Transverse colon (tissue), 4 donors: ENCODE measurements around the gene SDHAF3. TPM values are rescaled to one million over a fixed set of nuclear protein-coding genes. Genes with fewer than 3 reads are reported as not detected.

ENCODE experiments used
- DNase-seq: peaks from one replicate; pipeline ENCODE4 v3.0.0-alpha.2; 2019
- H3K27ac ChIP-seq, 4 donors: fragments of 200-600 bp; sonication (generic); 2 replicates each; pipeline ENCODE4 v1.5.1; 2016 to 2018; ENCODE audit warnings: inconsistent platforms in 4 of 4
- H3K27me3 ChIP-seq: fragments of 200-600 bp; sonication (generic); 2 replicates; pipeline ENCODE4 v1.5.1; 2017; ENCODE audit warnings: inconsistent platforms
- H3K36me3 ChIP-seq, 4 donors: fragments of 200-600 bp; sonication (generic); 2 replicates each; pipeline ENCODE4 v1.5.1; 2017 to 2019; ENCODE audit warnings: inconsistent platforms in 4 of 4
- H3K4me1 ChIP-seq, 4 donors: fragments of 200-600 bp; sonication (generic); 2 replicates each; pipeline ENCODE4 v1.5.1; 2017 to 2020; ENCODE audit warnings: inconsistent platforms in 4 of 4
- H3K4me3 ChIP-seq, 4 donors: fragments of 200-600 bp; sonication (generic); 1 replicate in 1 of 4; 2 replicates in 3 of 4; pipeline versions ENCODE4 v1.5.1 to v1.6.1; 2017 to 2019; ENCODE audit warnings: inconsistent platforms in 4 of 4
- H3K9me3 ChIP-seq, 2 donors: fragments of 200-600 bp; sonication (generic); 2 replicates each; pipeline ENCODE4 v1.5.1; 2017 to 2019; ENCODE audit warnings: inconsistent platforms in 2 of 2
- CTCF ChIP-seq, 5 experiments: fragments of 200-600 bp in 3 of 5; fragments of 450-650 bp in 2 of 5; sonication (generic) in 3 of 5; IDR thresholded peaks; 1 replicate in 2 of 5; 2 replicates in 3 of 5; pipeline ENCODE4 v1.5.1; 2016 to 2017; ENCODE audit warnings: antibody characterized with exemption in 5 of 5, inconsistent platforms in 3 of 5, mild to moderate bottlenecking in 2 of 5, moderate library complexity in 1 of 5
- EP300 ChIP-seq: sonication (generic); formaldehyde crosslinking; IDR thresholded peaks from one replicate; pipeline ENCODE4 v1.6.1; 2017; ENCODE audit warnings: antibody characterized with exemption, low read depth
- POLR2A ChIP-seq: fragments of 450-650 bp; IDR thresholded peaks from one replicate; pipeline ENCODE4 v1.6.1; 2016; ENCODE audit warnings: antibody characterized with exemption, mild to moderate bottlenecking, moderate library complexity
- POLR2AphosphoS5 ChIP-seq, 3 donors: sonication (generic); formaldehyde crosslinking; IDR thresholded peaks; one replicate each; pipeline ENCODE4 v1.6.1; 2016; ENCODE audit warnings: antibody characterized with exemption in 3 of 3
- WGBS, 2 donors: methylation state at CpG; one replicate each; pipeline ENCODE4 v1.1.5; 2018; ENCODE audit warnings: low coverage in 1 of 2; 5-methylcytosine and 5-hydroxymethylcytosine counted together
- in situ Hi-C, 4 donors: fragments of 200-750 bp; cut with MboI; loops; one replicate each; pipeline versions ENCODE4 v1.15.0 to v1.15.1; 2017; ENCODE audit warnings: low sequenced_read_pairs in 3 of 4, low pct_ligation_motif_present in 1 of 4, low pct_unique_long_range_greater_than_20kb in 1 of 4
- intact Hi-C: fragments of 100-400 bp; cut with DNase I; formaldehyde crosslinking; loops from one replicate; pipeline ENCODE4 v1.15.1; 2023; ENCODE audit warnings: low total_unique reads
- total RNA-seq, 4 donors: library from RNA; depleted of rRNA; stranded (reverse); fragments of >200 nt; gene quantifications; one replicate each; pipeline ENCODE4 v1.1.0, GENCODE V29; 2016

SDHAF3 gene
- total RNA-seq, 4 donors from 2014 or later: 0.60 to 7.5 (median 5.3) TPM; not detected in 1

- intact Hi-C loops: no loop called here
- in situ Hi-C loops: no loop called here
- H3K27me3 ChIP-seq: no peaks in the 10 kb centered on the region
- H3K4me3 ChIP-seq: no peak overlapping the region
- H3K9me3 ChIP-seq: no peaks in the 10 kb centered on the region
- no peaks in the 10 kb centered on the region for H3K4me1 ChIP-seq
- H3K36me3 ChIP-seq: no peaks in the 10 kb centered on the region
- DNase-seq: no peak
- 83 to 92% methylated on average over 2 to 15 of the region's 15 CpGs for WGBS, 2 donors
- no peak for TF ChIP-seq CTCF (IDR thresholded peaks at IDR 0.05)
- TF ChIP-seq POLR2A: no peak
- TF ChIP-seq EP300: no peak
- no peak for TF ChIP-seq POLR2AphosphoS5 (IDR thresholded peaks at IDR 0.05)
- no peak overlapping the region for H3K27ac ChIP-seq
These were observed 9.1 kb downstream of the SDHAF3 start for GRCh38 chr7:97126483-97127171.

- Histone ChIP-seq H3K4me3 (no peak overlapping the region), H3K27ac (no peak overlapping the region), H3K36me3 (no peaks in the 10 kb centered on the region), H3K4me1 (peaks cover 0 to under 1% (median 0%) of the 10 kb centered on the region in 4 donors), H3K9me3 (no peaks in the 10 kb centered on the region), H3K27me3 (no peaks in the 10 kb centered on the region)
- no peak for DNase-seq
- no peak for TF ChIP-seq POLR2A
- no peak for TF ChIP-seq CTCF (IDR thresholded peaks at IDR 0.05)
- TF ChIP-seq POLR2AphosphoS5 (IDR thresholded peaks at IDR 0.05): no peak
- no peak for TF ChIP-seq EP300
- WGBS, 2 donors: 93 to 100% methylated on average over 1 of the region's 1 CpG
- intact Hi-C loops: no loop called here
- in situ Hi-C loops: no loop called here
These were observed 11.2 kb downstream of the SDHAF3 start for GRCh38 chr7:97128736-97129135.

- WGBS, 2 donors: 85 to 94% methylated on average over 5 to 6 of the region's 6 CpGs
- intact Hi-C loops: no loop called here
- Histone ChIP-seq H3K4me1 (peaks cover 0 to 4% (median 0%) of the 10 kb centered on the region in 4 donors), H3K4me3 (no peak overlapping the region), H3K9me3 (no peaks in the 10 kb centered on the region), H3K27ac (no peak overlapping the region), H3K27me3 (no peaks in the 10 kb centered on the region), H3K36me3 (no peaks in the 10 kb centered on the region)
- TF ChIP-seq POLR2AphosphoS5 (IDR thresholded peaks at IDR 0.05): no peak
- no peak for TF ChIP-seq POLR2A
- TF ChIP-seq EP300: no peak
- no peak for TF ChIP-seq CTCF (IDR thresholded peaks at IDR 0.05)
- in situ Hi-C loops: no loop called here
- no peak for DNase-seq
These were observed 13.1 kb downstream of the SDHAF3 start for GRCh38 chr7:97130417-97131139.

GRCh38 chr7:97133159-97133558, 15.7 kb downstream of the SDHAF3 start:
- intact Hi-C loops: no loop called here
- Histone ChIP-seq H3K36me3 (no peaks in the 10 kb centered on the region), H3K9me3 (no peaks in the 10 kb centered on the region), H3K4me1 (peaks cover 0 to 4% (median 0%) of the 10 kb centered on the region in 4 donors), H3K27ac (no peak overlapping the region), H3K4me3 (no peak overlapping the region), H3K27me3 (no peaks in the 10 kb centered on the region)
- no peak for DNase-seq
- in situ Hi-C loops: no loop called here
- no peak for TF ChIP-seq CTCF (IDR thresholded peaks at IDR 0.05)
- TF ChIP-seq POLR2A: no peak
- TF ChIP-seq POLR2AphosphoS5 (IDR thresholded peaks at IDR 0.05): no peak
- TF ChIP-seq EP300: no peak
- WGBS, 2 donors: 67 to 86% methylated on average over 2 of the region's 2 CpGs
